ENCODE data around the gene MORN4. TPM values are rescaled to one million over a fixed set of nuclear protein-coding genes. Genes with fewer than 3 reads are reported as not detected.

MORN4 gene
- total RNA-seq = 1 to 10 TPM; 4.1 to 10.0 TPM
- polyA plus RNA-seq (ENCODE audit: insufficient read length in 6 of 6) = 10 to 100 TPM; 14.2 to 21.1 (median 15.8) TPM
- long read RNA-seq, donor 1, transcript MORN4-201 (5 exons, 2,315 nt) = minor isoform, 8 of 22 reads
- long read RNA-seq, donor 1, transcript MORN4-202 (2 exons, 419 nt) = major isoform, 14 of 22 reads
- long read RNA-seq, donor 1, partial matches to known transcripts = 0 of 22 reads
- long read RNA-seq, donor 1, other reads (novel, unspliced or antisense) = 0 of 22 reads
- long read RNA-seq, donor 2, transcript MORN4-202 (2 exons, 419 nt) = minor isoform, 6 of 18 reads
- long read RNA-seq, donor 2, transcript MORN4-201 (5 exons, 2,315 nt) = major isoform, 12 of 18 reads
- long read RNA-seq, donor 2, partial matches to known transcripts = 0 of 18 reads
- long read RNA-seq, donor 2, other reads (novel, unspliced or antisense) = 0 of 18 reads
- long read RNA-seq, donor 3, transcript MORN4-201 (5 exons, 2,315 nt) = major isoform, 11 of 13 reads
- long read RNA-seq, donor 3, partial matches to known transcripts = 0 of 13 reads
- long read RNA-seq, donor 3, other reads (novel, unspliced or antisense) = 0 of 13 reads
- long read RNA-seq, donor 4 = 0 reads
- long read RNA-seq, donor 5, transcript MORN4-201 (5 exons, 2,315 nt) = major isoform, 5 of 34 reads
- long read RNA-seq, donor 5, partial matches to known transcripts = 26 of 34 reads
- long read RNA-seq, donor 5, other reads (novel, unspliced or antisense) = 0 of 34 reads
- long read RNA-seq, donor 6, transcript MORN4-202 (2 exons, 419 nt) = major isoform, 5 of 6 reads
- long read RNA-seq, donor 6, partial matches to known transcripts = 0 of 6 reads
- long read RNA-seq, donor 6, other reads (novel, unspliced or antisense) = 0 of 6 reads
- long read RNA-seq, donor 7, partial matches to known transcripts = 0 of 2 reads
- long read RNA-seq, donor 7, other reads (novel, unspliced or antisense) = 0 of 2 reads
- long read RNA-seq, donor 8, transcript MORN4-202 (2 exons, 419 nt) = major isoform, 5 of 9 reads
- long read RNA-seq, donor 8, partial matches to known transcripts = 0 of 9 reads
- long read RNA-seq, donor 8, other reads (novel, unspliced or antisense) = 0 of 9 reads
- long read RNA-seq, donor 9 = 0 reads
- long read RNA-seq, donor 10, partial matches to known transcripts = 0 of 2 reads
- long read RNA-seq, donor 10, other reads (novel, unspliced or antisense) = 1 of 2 reads
- long read RNA-seq, donor 11, transcript MORN4-201 (5 exons, 2,315 nt) = major isoform, 20 of 26 reads
- long read RNA-seq, donor 11, transcript MORN4-202 (2 exons, 419 nt) = minor isoform, 6 of 26 reads
- long read RNA-seq, donor 11, partial matches to known transcripts = 0 of 26 reads
- long read RNA-seq, donor 11, other reads (novel, unspliced or antisense) = 0 of 26 reads
- long read RNA-seq, donor 12, transcript MORN4-201 (5 exons, 2,315 nt) = major isoform, 5 of 8 reads
- long read RNA-seq, donor 12, partial matches to known transcripts = 0 of 8 reads
- long read RNA-seq, donor 12, other reads (novel, unspliced or antisense) = 0 of 8 reads

GRCh38 chr10:97632949-97633884 lies at the start of gene MORN4:
TSS of gene MORN4 (minus strand) at chr10:97633500. CDS start at chr10:97619653, 13,847 bp downstream.
- Histone ChIP-seq H3K4me3 (peak within 1 kb of the TSS; percentile 69 to 70), H3K4me1 (peaks cover 3 to 5% of the 10 kb centered on the region in 2 donors), H3K27me3 (no peaks in the 10 kb centered on the region), H3K27ac (peak within 1 kb of the TSS in 1 of 2 donors; percentile 58), H3K9me3 (no peaks in the 10 kb centered on the region), H3K36me3 (no peaks in the 10 kb centered on the region)
- TF ChIP-seq CTCF (IDR thresholded peaks at IDR 0.05) = no peak
- intact Hi-C loops (cut with DNase I) = no loop called here
- peak; percentile 93 to 94 (median 94) for DNase-seq
- ATAC-seq = peak; percentile 99

GRCh38 chr10:97682042-97682441 lies 48.7 kb upstream of the MORN4 start:
- Histone ChIP-seq H3K4me3 (no peak overlapping the region), H3K9me3 (no peaks in the 10 kb centered on the region), H3K27ac (no peak overlapping the region), H3K4me1 (peaks cover 29 to 37% of the 10 kb centered on the region in 2 donors), H3K36me3 (peaks cover 0 to 16% of the 10 kb centered on the region in 2 donors), H3K27me3 (no peaks in the 10 kb centered on the region)
- intact Hi-C loops (cut with DNase I) = no loop called here
- no peak for TF ChIP-seq CTCF (IDR thresholded peaks at IDR 0.05)
- no peak for ATAC-seq
- no peak for DNase-seq

- Histone ChIP-seq H3K4me1 (peaks cover 14 to 15% of the 10 kb centered on the region in 2 donors), H3K9me3 (no peaks in the 10 kb centered on the region), H3K27me3 (no peaks in the 10 kb centered on the region), H3K36me3 (peaks cover 0 to 37% of the 10 kb centered on the region in 2 donors), H3K4me3 (no peak overlapping the region), H3K27ac (no peak overlapping the region)
- no peak for DNase-seq
- intact Hi-C loops (cut with DNase I) = loop anchor here in 1 of 2 donors (10.0 kb wide), 1 partner anchor 55 kb away; the partner anchor contains the start of gene ZFYVE27
- no peak for ATAC-seq
- no peak for TF ChIP-seq CTCF (IDR thresholded peaks at IDR 0.05)
Observed at GRCh38 chr10:97679594-97679993, 46.3 kb upstream of the MORN4 start.

All from left lung (tissue), 14 donors.